ENCODE measurements around the gene NTHL1. TPM values are rescaled to one million over a fixed set of nuclear protein-coding genes. Genes with fewer than 3 reads are reported as not detected.

Gene NTHL1
- total and polyA plus RNA-seq, 2 of the 13 experiments (the other 11 are each of a cell fraction or from before 2014, with no cell fraction given) = 47.5 to 64.9 TPM

DNA sequence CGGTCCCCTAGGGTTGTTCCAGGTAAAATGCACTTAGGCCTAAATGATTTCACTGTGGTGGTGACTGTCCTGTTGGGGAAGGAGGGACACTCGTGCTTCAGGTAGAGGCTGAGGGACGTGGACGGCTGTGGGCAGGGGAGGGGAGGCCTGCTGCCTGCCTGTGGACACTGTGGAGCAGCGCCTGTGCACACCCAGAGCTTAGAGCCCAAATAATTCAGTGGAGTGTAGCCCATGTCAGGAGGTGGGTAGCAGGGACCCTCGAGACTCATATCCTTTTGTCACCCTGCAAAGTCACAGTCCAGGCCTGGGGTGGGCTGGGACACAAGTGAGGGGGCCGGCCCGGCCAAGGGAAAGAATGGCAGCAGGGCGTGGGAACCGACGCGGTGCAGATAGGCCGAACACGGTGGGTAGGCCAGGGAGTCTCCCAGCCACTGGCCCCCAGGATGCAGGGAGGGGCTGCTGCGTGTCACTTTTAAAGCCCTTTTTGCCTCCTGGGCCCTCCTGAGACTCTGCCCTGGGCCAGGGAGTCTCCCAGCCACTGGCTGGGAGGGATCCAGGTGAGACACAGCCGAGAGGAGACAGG lies 21.7 kb downstream of the NTHL1 start (continued):
- TF ChIP-seq, protein P1, sequence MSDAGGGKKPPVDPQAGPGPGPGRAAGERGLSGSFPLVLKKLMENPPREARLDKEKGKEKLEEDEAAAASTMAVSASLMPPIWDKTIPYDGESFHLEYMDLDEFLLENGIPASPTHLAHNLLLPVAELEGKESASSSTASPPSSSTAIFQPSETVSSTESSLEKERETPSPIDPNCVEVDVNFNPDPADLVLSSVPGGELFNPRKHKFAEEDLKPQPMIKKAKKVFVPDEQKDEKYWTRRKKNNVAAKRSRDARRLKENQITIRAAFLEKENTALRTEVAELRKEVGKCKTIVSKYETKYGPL (CRISPR knock-in tag; IDR thresholded peaks at IDR 0.05) = no peak
- TF ChIP-seq SALL2 (CRISPR knock-in tag; IDR thresholded peaks at IDR 0.05) (no peak), CERS6 (CRISPR knock-in tag; IDR thresholded peaks at IDR 0.05) (no peak), DNMT1 (CRISPR knock-in tag; IDR thresholded peaks at IDR 0.05) (no peak), ZBTB21 (CRISPR knock-in tag; IDR thresholded peaks at IDR 0.05) (no peak), KDM6A (CRISPR knock-in tag; IDR thresholded peaks at IDR 0.05; ENCODE audit: low read depth) (no peak), NFKBIZ (CRISPR knock-in tag; IDR thresholded peaks at IDR 0.05) (no peak), ZNF556 (CRISPR knock-in tag; IDR thresholded peaks at IDR 0.05; ENCODE audit: borderline replicate concordance) (no peak), NCOA1 (CRISPR knock-in tag; IDR thresholded peaks at IDR 0.05) (no peak), POLR2G (IDR thresholded peaks at IDR 0.05; ENCODE audit: low read depth, low read length) (no peak), CHD2 (IDR thresholded peaks at IDR 0.05; ENCODE audit: low read depth, low read length) (no peak), RBM22 (optimal IDR thresholded peaks at IDR 0.05; ENCODE audit: low read length) (no peak), POLR2AphosphoS5 (IDR thresholded peaks at IDR 0.05; ENCODE audit: low read depth, low read length) (no peak), ZNF75D (CRISPR knock-in tag; IDR thresholded peaks at IDR 0.05; ENCODE audit: borderline replicate concordance) (no peak), ONECUT2 (CRISPR knock-in tag; IDR thresholded peaks at IDR 0.05) (no peak), BCL6 (CRISPR knock-in tag; IDR thresholded peaks at IDR 0.05) (no peak), GFI1 (CRISPR knock-in tag; IDR thresholded peaks at IDR 0.05; ENCODE audit: borderline replicate concordance) (no peak), ZNF766 (CRISPR knock-in tag; IDR thresholded peaks at IDR 0.05; ENCODE audit: borderline replicate concordance) (no peak), ZNF652 (CRISPR knock-in tag; IDR thresholded peaks at IDR 0.05; ENCODE audit: borderline replicate concordance, low read depth) (no peak), RFX3 (CRISPR knock-in tag; IDR thresholded peaks at IDR 0.05) (no peak), SAP130 (CRISPR knock-in tag; IDR thresholded peaks at IDR 0.05; ENCODE audit: low read depth) (no peak), ZFP36L2 (CRISPR knock-in tag; IDR thresholded peaks at IDR 0.05) (no peak), TBP (CRISPR knock-in tag; IDR thresholded peaks at IDR 0.05) (no peak), THAP9 (CRISPR knock-in tag; IDR thresholded peaks at IDR 0.05; ENCODE audit: borderline replicate concordance) (0 out of 2 replicates have a peak, but pooled peaks have one; percentile 36), NFIB (CRISPR knock-in tag; IDR thresholded peaks at IDR 0.05; ENCODE audit: borderline replicate concordance) (no peak), SNAI1 (CRISPR knock-in tag; IDR thresholded peaks at IDR 0.05; ENCODE audit: borderline replicate concordance) (no peak)
- TF ChIP-seq, protein P2, sequence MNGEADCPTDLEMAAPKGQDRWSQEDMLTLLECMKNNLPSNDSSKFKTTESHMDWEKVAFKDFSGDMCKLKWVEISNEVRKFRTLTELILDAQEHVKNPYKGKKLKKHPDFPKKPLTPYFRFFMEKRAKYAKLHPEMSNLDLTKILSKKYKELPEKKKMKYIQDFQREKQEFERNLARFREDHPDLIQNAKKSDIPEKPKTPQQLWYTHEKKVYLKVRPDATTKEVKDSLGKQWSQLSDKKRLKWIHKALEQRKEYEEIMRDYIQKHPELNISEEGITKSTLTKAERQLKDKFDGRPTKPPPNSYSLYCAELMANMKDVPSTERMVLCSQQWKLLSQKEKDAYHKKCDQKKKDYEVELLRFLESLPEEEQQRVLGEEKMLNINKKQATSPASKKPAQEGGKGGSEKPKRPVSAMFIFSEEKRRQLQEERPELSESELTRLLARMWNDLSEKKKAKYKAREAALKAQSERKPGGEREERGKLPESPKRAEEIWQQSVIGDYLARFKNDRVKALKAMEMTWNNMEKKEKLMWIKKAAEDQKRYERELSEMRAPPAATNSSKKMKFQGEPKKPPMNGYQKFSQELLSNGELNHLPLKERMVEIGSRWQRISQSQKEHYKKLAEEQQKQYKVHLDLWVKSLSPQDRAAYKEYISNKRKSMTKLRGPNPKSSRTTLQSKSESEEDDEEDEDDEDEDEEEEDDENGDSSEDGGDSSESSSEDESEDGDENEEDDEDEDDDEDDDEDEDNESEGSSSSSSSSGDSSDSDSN (CRISPR knock-in tag; IDR thresholded peaks at IDR 0.05) = peak; percentile 50
